Renal cortex interstitium (tissue), 11 donors: ENCODE results near the gene MAT1A. TPM values are rescaled to one million over a fixed set of nuclear protein-coding genes. Genes with fewer than 3 reads are reported as not detected.

ENCODE experiments used
- DNase-seq, 11 donors: peaks; one replicate each; pipeline ENCODE4 v3.0.0-alpha.2; 2013; ENCODE audit warnings: low read depth in 9 of 11, low spot score in 4 of 11; ENCODE audit errors: extremely low read depth in 1 of 11
- polyA plus RNA-seq, 3 donors: library from polyadenylated mRNA; unstranded; fragments of 120-200 nt; gene quantifications; one replicate each; pipeline ENCODE4 v1.2.1, GENCODE V29; 2013; ENCODE audit not compliant: insufficient read length in 3 of 3

MAT1A gene
- polyA plus RNA-seq, 3 donors, result 0.88 to 1.3 (median 1.0) TPM

GRCh38 chr10:80284522-80284921 lies 4.9 kb downstream of the MAT1A start:
- DNase-seq, result no peak

- DNase-seq, result no peak
Observed at GRCh38 chr10:80283536-80284199, 5.8 kb downstream of the MAT1A start.

GRCh38 chr10:80283119-80283518 lies 6.3 kb downstream of the MAT1A start:
- DNase-seq, result no peak

GRCh38 chr10:80281784-80282765 lies 7.4 kb downstream of the MAT1A start:
- no peak for DNase-seq

- DNase-seq, result no peak
Observed at GRCh38 chr10:80281292-80281691, 8.2 kb downstream of the MAT1A start.

- no peak for DNase-seq
Observed at GRCh38 chr10:80280071-80280800, 9.2 kb downstream of the MAT1A start.

- no peak for DNase-seq
Observed at GRCh38 chr10:80279146-80279545, 10.3 kb downstream of the MAT1A start.

- DNase-seq, result no peak
Observed at GRCh38 chr10:80278480-80278879, 11.0 kb downstream of the MAT1A start.

GRCh38 chr10:80277567-80278250 lies 11.7 kb downstream of the MAT1A start:
- DNase-seq, result no peak

- DNase-seq, result no peak
Observed at GRCh38 chr10:80277016-80277415, 12.4 kb downstream of the MAT1A start.

- no peak for DNase-seq
Observed at GRCh38 chr10:80276335-80276734, 13.1 kb downstream of the MAT1A start.

- DNase-seq, result no peak
Observed at GRCh38 chr10:80275756-80276155, 13.7 kb downstream of the MAT1A start.

GRCh38 chr10:80275135-80275498 lies 14.3 kb downstream of the MAT1A start:
- DNase-seq, result no peak

GRCh38 chr10:80274396-80275134 lies 14.9 kb downstream of the MAT1A start:
- DNase-seq, result no peak

- no peak for DNase-seq
Observed at GRCh38 chr10:80273523-80274170, 15.8 kb downstream of the MAT1A start.

GRCh38 chr10:80272793-80273522 lies 16.5 kb downstream of the MAT1A start:
- no peak for DNase-seq

- no peak for DNase-seq
Observed at GRCh38 chr10:80271416-80271815, 18.0 kb downstream of the MAT1A start.
